Common myeloid progenitor, CD34-positive (primary cell): ENCODE measurements around the gene UFD1.

Experiments
- CTCF ChIA-PET: fragments of 350-600 bp; sonication (Branson Sonifier 250); formaldehyde crosslinking; loops from one replicate; lab custom pipeline; 2021; ENCODE audit warnings: antibody characterized with exemption; lab: Charles Lee
- POLR2A ChIA-PET: fragments of 350-600 bp; sonication (Branson Sonifier 250); formaldehyde crosslinking; loops from one replicate; lab custom pipeline; 2021; ENCODE audit warnings: antibody characterized with exemption; lab: Charles Lee
- DNase-seq, 3 donors: peaks; one replicate each; pipeline versions ENCODE4 v3.0.0 to v3.0.0-alpha.2; 2013
- H3K27ac ChIP-seq, 2 experiments: 1 replicate in 1 of 2; 2 replicates in 1 of 2; pipeline ENCODE4 v1.7.0; 2013; ENCODE audit warnings: inconsistent platforms in 2 of 2, low read length in 2 of 2, mild to moderate bottlenecking in 2 of 2, low read depth in 1 of 2, moderate library complexity in 1 of 2; ENCODE audit not compliant: severe bottlenecking in 2 of 2, insufficient read depth in 1 of 2, poor library complexity in 1 of 2
- H3K27me3 ChIP-seq, 5 experiments: replicated peaks in 2 of 5; 1 replicate in 3 of 5; 2 replicates in 2 of 5; pipeline versions ENCODE4 v1.6.1 to v1.7.0; 2013; ENCODE audit warnings: low read length in 4 of 5, mild to moderate bottlenecking in 2 of 5, moderate library complexity in 2 of 5, inconsistent platforms in 1 of 5; ENCODE audit not compliant: insufficient read depth in 5 of 5, control insufficient read depth in 4 of 5
- H3K36me3 ChIP-seq, 4 experiments: 1 replicate in 2 of 4; 2 replicates in 2 of 4; pipeline versions ENCODE4 v1.6.1 to v1.7.0; 2013; ENCODE audit warnings: low read length in 3 of 4, control low read depth in 1 of 4, mild to moderate bottlenecking in 1 of 4; ENCODE audit not compliant: control insufficient read depth in 4 of 4, insufficient read depth in 4 of 4
- H3K4me1 ChIP-seq, 4 experiments: 1 replicate in 3 of 4; 2 replicates in 1 of 4; pipeline versions ENCODE4 v1.6.1 to v1.7.1; 2013; ENCODE audit warnings: low read length in 3 of 4, mild to moderate bottlenecking in 3 of 4, control low read depth in 1 of 4, inconsistent platforms in 1 of 4, moderate library complexity in 1 of 4; ENCODE audit not compliant: control insufficient read depth in 4 of 4, insufficient read depth in 4 of 4; ENCODE audit errors: control extremely low read depth in 1 of 4
- H3K4me3 ChIP-seq, 7 experiments: 1 replicate in 4 of 7; 2 replicates in 3 of 7; pipeline versions ENCODE4 v1.5.1 to v1.7.0; 2013; ENCODE audit warnings: mild to moderate bottlenecking in 7 of 7, low read length in 6 of 7, moderate library complexity in 6 of 7, inconsistent platforms in 2 of 7, low read depth in 2 of 7, control low read depth in 1 of 7; ENCODE audit not compliant: insufficient read depth in 4 of 7, control insufficient read depth in 1 of 7; ENCODE audit errors: extremely low read depth in 1 of 7
- H3K9me3 ChIP-seq, 5 experiments: 1 replicate in 4 of 5; 2 replicates in 1 of 5; pipeline versions ENCODE4 v1.6.1 to v1.7.1; 2013; ENCODE audit warnings: low read length in 4 of 5, mild to moderate bottlenecking in 2 of 5, inconsistent platforms in 1 of 5, low read depth in 1 of 5, moderate library complexity in 1 of 5; ENCODE audit not compliant: control insufficient read depth in 4 of 5, insufficient read depth in 2 of 5; ENCODE audit errors: control extremely low read depth in 1 of 5
- WGBS: methylation state at CpG from one replicate; pipeline ENCODE4 v1.1.5; 2013; ENCODE audit not compliant: insufficient coverage; 5-methylcytosine and 5-hydroxymethylcytosine counted together

Gene UFD1

GRCh38 chr22:19473578-19473977, 5.4 kb downstream of the UFD1 start:
- Histone ChIP-seq H3K27ac (peak overlapping the region in 1 of 2 experiments; percentile 37), H3K4me1 (peaks cover 11 to 15% (median 13%) of the 10 kb centered on the region in 4 experiments), H3K36me3 (peaks cover 7 to 73% (median 51%) of the 10 kb centered on the region in 4 experiments), H3K9me3 (no peaks in the 10 kb centered on the region), H3K4me3 (no peak overlapping the region), H3K27me3 (no peaks in the 10 kb centered on the region)
- ChIA-PET CTCF (interaction anchor here (1.0 to 3.1 kb wide), 8 partner anchors 8 to 328 kb away, joined by 3 to 8 read pairs (median 4); no protein-coding TSS in a partner anchor), POLR2A (no interaction called here)
- 85% methylated on average over 3 of the region's 3 CpGs for WGBS
- DNase-seq: no peak

- no peak overlapping the region for H3K27ac ChIP-seq
- CTCF ChIA-PET: interaction anchor here (0.8 to 3.1 kb wide), 3 partner anchors 9 to 13 kb away, joined by 3 to 8 read pairs (median 3); no protein-coding TSS in a partner anchor
- H3K36me3 ChIP-seq: peaks cover 11 to 86% (median 64%) of the 10 kb centered on the region in 4 experiments
- no peak overlapping the region for H3K4me3 ChIP-seq
- POLR2A ChIA-PET: no interaction called here
- H3K9me3 ChIP-seq: no peaks in the 10 kb centered on the region
- no peaks in the 10 kb centered on the region for H3K27me3 ChIP-seq
- H3K4me1 ChIP-seq: peaks cover under 1 to 3% (median 2%) of the 10 kb centered on the region in 4 experiments
- 98% methylated on average over 7 of the region's 8 CpGs for WGBS
- no peak for DNase-seq
These were observed 6.8 kb downstream of the UFD1 start for GRCh38 chr22:19472233-19472632.

- Histone ChIP-seq H3K27ac (no peak overlapping the region), H3K9me3 (no peaks in the 10 kb centered on the region), H3K4me3 (no peak overlapping the region), H3K36me3 (peaks cover 12 to 93% (median 70%) of the 10 kb centered on the region in 4 experiments), H3K4me1 (no peaks in the 10 kb centered on the region), H3K27me3 (no peaks in the 10 kb centered on the region)
- DNase-seq: no peak
- ChIA-PET POLR2A (interaction anchor here (0.6 kb wide), 1 partner anchor 542 kb away, joined by 3 read pairs; no protein-coding TSS in a partner anchor), CTCF (no interaction called here)
- WGBS: 100% methylated on average over 4 of the region's 11 CpGs
These were observed 7.4 kb downstream of the UFD1 start for GRCh38 chr22:19471572-19471971.

GRCh38 chr22:19470010-19470409, 9.0 kb downstream of the UFD1 start:
- CTCF ChIA-PET: no interaction called here
- POLR2A ChIA-PET: no interaction called here
- H3K27ac ChIP-seq: no peak overlapping the region
- WGBS: 95% methylated on average over 2 of the region's 2 CpGs
- DNase-seq: no peak
- no peaks in the 10 kb centered on the region for H3K27me3 ChIP-seq
- H3K9me3 ChIP-seq: no peaks in the 10 kb centered on the region
- H3K4me3 ChIP-seq: no peak overlapping the region
- peaks cover 18 to 92% (median 77%) of the 10 kb centered on the region in 4 experiments for H3K36me3 ChIP-seq
- H3K4me1 ChIP-seq: no peaks in the 10 kb centered on the region

GRCh38 chr22:19469421-19469820, 9.6 kb downstream of the UFD1 start:
- ChIA-PET CTCF (interaction anchor here (1.3 kb wide), 1 partner anchor 8 kb away, joined by 6 read pairs; no protein-coding TSS in a partner anchor), POLR2A (no interaction called here)
- peaks cover 22 to 95% (median 80%) of the 10 kb centered on the region in 4 experiments for H3K36me3 ChIP-seq

GRCh38 chr22:19467912-19468311, 11.1 kb downstream of the UFD1 start:
- ChIA-PET CTCF (interaction anchor here (1.3 to 1.8 kb wide), 2 partner anchors 9 to 17 kb away, joined by 4 to 6 read pairs; no protein-coding TSS in a partner anchor), POLR2A (no interaction called here)
- Histone ChIP-seq H3K4me1 (no peaks in the 10 kb centered on the region), H3K9me3 (no peaks in the 10 kb centered on the region), H3K4me3 (no peak overlapping the region), H3K27me3 (no peaks in the 10 kb centered on the region), H3K27ac (no peak overlapping the region), H3K36me3 (peaks cover 23 to 95% (median 76%) of the 10 kb centered on the region in 4 experiments)
- DNase-seq: no peak
- WGBS: 96% methylated on average over 5 of the region's 6 CpGs

More at GRCh38 chr22:19469421-19469820, 9.6 kb downstream of the UFD1 start:
- no peaks in the 10 kb centered on the region for H3K4me1 ChIP-seq
- H3K9me3 ChIP-seq: no peaks in the 10 kb centered on the region
- no peak for DNase-seq
- H3K27ac ChIP-seq: no peak overlapping the region
- no peak overlapping the region for H3K4me3 ChIP-seq
- no peaks in the 10 kb centered on the region for H3K27me3 ChIP-seq
- 96% methylated on average over 7 of the region's 7 CpGs for WGBS
